GM10266 (cell line): ENCODE results near the gene B4GALT5.

ENCODE experiments used
- DNase-seq: peaks from one replicate; pipeline ENCODE4 v3.0.0; 2012; ENCODE audit errors: extremely low spot score
- CTCF ChIP-seq: IDR thresholded peaks from 2 replicates; pipeline ENCODE4 v1.5.1; 2012; ENCODE audit warnings: mild to moderate bottlenecking, low read depth; ENCODE audit not compliant: control insufficient read depth, insufficient read depth; ENCODE audit errors: missing control alignments

The B4GALT5 gene

GRCh38 chr20:49747707-49748524 is 34.2 kb upstream of the B4GALT5 start:
- TF ChIP-seq CTCF, result no peak
- DNase-seq, result no peak

- no peak for TF ChIP-seq CTCF
- DNase-seq, result no peak
These were observed 29.3 kb upstream of the B4GALT5 start for GRCh38 chr20:49742948-49743347.

- DNase-seq, result no peak
- no peak for TF ChIP-seq CTCF
These were observed 28.3 kb upstream of the B4GALT5 start for GRCh38 chr20:49741977-49742376.

- TF ChIP-seq CTCF, result no peak
- DNase-seq, result no peak
These were observed 27.1 kb upstream of the B4GALT5 start for GRCh38 chr20:49740807-49741206.

GRCh38 chr20:49739042-49739441 is 25.4 kb upstream of the B4GALT5 start:
- no peak for TF ChIP-seq CTCF
- no peak for DNase-seq

- DNase-seq, result no peak
- TF ChIP-seq CTCF, result no peak
These were observed 23.6 kb upstream of the B4GALT5 start for GRCh38 chr20:49737260-49737659.

- DNase-seq, result no peak
- no peak for TF ChIP-seq CTCF
These were observed 16.1 kb upstream of the B4GALT5 start for GRCh38 chr20:49729780-49730179.
